GM21423 (cell line): ENCODE results near the gene C3orf20.

Experiments
- ATAC-seq: cut with Tn5 transposase; IDR thresholded peaks from one replicate; pipeline ENCODE4 v1.9.1; 2021; ENCODE audit warnings: mild to moderate bottlenecking, moderate library complexity; ENCODE audit not compliant: unreplicated experiment

The C3orf20 gene

DNA sequence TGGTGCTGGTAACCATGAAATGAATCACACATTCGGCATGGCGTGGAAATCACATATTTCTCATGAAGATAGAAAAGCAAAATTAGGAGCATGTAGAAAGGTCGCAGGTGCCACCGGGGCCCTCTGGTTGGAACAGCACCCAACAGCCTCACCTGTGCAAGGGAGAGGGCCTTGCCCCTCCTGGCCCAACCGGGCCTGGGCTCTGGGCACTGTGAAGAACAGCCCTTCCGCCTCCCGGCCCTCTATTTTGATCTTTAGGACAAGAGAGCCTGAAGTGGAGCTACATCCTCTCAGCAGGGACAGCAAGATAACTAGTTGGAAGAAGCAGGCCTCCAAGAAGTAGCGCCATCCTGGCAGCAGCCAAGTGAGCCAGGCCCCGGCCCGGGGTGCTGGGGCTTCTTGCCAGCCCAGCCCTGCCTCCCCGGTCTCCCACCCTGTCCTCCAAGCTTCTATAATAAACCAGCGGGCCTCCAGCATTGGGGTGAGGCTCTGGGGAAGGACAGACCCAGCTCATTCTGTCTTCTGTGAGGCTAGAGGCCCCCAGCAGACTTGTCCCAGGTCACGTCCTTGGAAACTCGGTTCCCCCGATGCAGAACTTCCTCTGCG, 97.7 kb downstream of the C3orf20 start:
- no peak for ATAC-seq

DNA sequence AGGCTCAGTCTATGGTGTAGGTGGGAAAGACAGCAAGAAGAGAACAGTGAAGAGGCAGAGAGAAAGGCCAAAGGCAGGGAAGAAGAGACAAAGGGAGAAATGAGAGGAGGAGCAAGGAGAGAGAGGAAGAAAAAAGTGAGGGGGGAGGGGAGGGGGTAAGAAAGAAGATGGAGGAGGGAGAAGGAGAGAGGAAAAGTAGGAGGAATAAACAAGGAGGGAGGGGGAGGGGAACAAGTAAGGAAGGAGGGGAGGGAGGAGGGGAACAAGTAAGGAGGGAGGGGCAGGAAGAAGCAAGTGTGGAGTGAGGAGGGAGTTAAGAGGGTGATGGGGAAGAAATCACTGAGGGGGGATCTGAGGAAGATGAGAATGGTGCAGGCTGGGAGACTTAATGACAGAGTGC, 98.3 kb downstream of the C3orf20 start:
- ATAC-seq: no peak

DNA sequence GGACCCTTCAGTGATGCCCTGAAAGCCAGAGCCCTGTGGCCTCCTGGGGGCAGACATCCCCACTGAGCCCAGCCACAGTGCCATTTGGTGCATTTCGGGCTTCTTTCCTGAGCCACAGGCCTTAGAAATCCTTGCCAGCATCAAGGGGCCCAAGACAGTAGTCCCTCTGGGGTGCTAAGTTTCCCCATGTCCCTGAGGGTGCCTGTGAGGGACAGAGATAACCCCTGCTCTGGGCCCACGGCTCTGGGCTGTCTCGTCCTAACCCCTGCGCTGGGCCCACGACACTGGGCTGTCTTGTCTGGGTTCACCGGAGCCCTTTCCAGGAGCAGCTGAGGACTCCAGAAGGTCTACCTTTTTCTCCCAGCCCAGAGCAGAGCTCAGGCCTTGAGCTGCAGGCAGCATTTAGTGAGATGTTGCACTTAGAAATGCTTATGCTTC, 98.8 kb downstream of the C3orf20 start:
- no peak for ATAC-seq

DNA sequence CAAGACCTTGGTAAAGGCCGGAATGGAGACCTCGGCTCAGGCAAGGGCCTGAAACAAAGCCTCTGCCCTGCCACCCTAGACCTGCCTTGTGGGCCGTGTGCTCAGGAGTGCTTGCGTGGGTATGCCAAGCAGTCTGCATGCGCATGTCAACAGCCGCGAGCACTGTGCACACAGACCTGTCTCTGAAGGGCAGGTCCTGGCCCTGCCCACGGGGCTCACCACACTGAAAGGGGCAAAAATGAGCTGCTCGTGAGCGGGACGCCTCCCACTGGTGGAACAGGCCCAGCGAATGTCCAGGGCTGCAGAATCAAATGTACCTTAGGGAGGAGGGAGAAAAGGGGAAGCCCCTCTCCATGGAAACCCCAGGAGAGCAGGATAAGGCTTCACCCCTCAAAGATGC, 99.5 kb downstream of the C3orf20 start:
- no peak for ATAC-seq

DNA sequence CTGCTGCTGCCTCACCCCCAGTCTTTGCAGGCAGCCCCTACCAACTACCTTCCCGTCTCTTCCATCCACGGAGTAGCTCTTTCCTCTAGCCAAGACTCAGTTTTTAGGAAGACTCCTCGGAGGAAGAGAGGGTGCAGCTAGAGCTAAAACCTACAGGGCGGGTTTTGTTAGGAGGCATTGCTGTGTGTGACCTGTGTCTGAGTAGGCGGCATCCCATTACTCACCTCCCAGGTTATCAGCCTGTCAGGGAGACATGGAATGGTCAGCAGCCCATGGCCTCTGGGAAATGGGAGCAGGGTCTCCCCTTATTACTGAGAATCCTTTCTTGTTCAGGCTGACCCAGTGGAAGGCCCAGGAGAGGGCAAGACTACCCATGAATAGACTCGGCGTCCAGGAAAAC, 100.1 kb downstream of the C3orf20 start:
- no peak for ATAC-seq

DNA sequence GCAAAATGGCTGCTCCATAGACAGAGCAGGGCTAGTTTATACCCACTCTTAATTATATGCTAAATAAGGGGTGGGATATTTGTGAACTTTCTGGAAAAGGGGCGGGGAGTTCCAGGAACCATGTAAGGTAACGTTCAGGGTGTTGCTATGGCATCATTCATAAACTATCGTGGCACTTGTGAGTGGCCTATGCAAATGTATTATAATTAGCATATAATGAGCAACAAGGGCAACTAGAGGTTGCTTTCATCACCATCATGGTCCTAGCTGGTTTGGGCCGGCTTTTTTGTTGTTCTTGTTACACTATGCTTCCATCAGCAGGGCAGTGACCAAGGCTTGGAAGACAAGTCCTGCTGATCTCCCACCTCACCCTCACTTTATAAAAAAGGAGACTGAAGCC, 100.6 kb downstream of the C3orf20 start:
- no peak for ATAC-seq

DNA sequence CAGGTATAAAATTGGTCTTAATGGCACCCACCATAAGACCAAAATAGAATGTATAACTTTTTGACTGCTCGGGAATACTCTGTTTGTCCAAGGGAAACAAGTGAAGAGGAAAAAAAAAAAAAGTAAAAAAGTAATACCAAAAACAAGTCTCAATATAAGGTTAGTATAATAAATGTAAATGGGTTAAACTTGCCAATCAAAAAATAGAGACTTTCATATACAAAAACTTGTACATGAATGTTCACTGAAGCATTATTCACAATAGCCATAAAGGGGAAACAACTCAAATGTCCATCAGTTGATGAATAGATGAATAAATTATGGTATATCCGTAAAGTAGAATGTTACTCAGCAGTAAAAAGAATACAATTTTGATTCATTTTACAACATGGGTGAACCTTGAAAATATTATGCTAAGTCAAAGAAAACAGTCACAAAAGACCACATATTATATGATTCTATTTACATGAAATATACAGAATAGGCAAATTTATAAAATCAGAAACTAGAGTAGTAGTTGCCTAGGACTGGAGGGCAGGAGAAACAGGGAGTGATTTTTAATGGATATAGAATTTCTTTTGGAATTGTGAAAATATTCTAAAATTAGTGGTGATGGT, 104.2 kb downstream of the C3orf20 start:
- ATAC-seq: no peak

DNA sequence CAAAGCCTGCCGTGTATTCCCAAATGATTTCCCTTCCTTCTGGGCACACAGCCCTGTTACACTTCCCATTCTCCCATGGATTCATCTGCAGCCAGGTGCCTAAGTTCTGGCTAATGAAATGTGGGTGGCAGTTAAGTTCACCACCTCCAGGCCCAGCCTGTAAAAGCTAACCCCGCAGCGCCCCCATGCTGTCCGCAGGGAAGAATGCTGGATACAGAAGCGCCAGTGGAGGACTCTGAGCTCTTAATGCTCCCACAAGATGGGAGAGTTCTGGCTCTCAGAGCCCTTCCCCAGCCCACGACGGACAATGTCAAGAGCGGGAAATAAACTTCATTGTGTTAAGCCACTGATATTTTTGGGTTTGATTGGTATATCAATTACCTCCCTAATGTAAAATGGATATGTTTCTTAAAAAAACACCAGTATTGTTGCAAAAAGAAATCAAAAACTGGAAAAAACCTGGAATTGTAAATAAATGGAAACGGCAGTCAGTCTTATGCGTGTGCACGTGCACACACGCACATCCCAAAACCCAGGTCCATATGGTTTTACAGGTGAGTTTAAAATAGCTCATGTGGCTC, 106.1 kb downstream of the C3orf20 start:
- peak; percentile 67 for ATAC-seq

DNA sequence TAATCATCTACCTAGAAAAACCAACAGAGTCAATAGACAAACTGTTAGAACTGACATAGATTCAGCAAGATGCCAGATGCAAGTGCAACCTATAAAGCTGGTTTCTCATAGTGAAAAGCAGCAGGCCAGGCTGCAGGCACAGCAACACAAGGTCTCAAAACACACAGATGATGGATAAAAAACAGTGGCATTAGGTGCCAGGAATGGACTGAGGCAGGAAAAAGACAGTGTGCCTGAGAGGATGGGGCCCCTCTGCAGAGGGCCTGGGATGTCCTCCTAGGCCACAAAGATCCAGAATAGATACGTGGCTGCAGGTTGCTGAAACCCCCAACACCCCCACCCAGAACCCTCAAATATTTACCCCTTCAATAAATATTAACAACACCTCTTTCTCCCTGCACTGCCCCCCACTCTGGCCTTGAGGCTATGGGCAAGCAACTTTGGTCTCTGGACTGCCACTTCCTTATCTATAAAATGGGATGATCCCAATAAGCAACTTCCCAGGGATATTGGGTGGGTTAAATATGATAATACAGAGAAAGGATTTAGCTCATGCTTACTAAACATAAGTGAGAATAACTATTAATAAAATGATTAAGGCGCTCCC, 108.6 kb downstream of the C3orf20 start:
- no peak for ATAC-seq

DNA sequence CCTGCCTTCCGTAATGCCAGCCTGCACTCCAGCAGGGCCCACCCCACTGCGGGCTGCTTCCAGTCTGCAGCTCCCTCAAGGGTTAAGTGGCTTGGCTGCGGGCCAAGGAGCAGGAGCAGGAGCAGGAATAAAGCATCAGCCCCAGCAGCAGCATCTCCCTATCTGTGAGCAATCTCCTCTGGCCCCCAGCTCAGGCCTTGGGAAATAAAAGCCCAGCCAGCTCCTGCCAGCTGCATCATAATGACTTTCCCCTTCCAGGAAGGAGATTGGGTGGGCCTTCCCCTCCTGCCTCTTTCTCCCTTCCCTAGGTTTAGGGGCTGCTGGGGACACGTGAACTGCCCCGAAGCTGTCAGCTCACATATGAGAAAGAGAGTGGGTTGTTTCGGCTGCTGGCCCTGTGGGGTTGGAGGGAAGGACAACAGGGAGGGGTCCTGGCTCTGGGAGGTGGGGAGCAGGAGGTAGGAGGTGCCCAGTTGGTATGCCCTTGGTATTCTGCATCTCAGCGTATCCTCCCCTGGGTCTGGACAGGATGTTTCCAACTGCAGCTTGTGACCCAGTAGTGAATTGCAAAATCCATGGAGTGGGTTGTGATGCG, 109.2 kb downstream of the C3orf20 start:
- ATAC-seq: no peak

DNA sequence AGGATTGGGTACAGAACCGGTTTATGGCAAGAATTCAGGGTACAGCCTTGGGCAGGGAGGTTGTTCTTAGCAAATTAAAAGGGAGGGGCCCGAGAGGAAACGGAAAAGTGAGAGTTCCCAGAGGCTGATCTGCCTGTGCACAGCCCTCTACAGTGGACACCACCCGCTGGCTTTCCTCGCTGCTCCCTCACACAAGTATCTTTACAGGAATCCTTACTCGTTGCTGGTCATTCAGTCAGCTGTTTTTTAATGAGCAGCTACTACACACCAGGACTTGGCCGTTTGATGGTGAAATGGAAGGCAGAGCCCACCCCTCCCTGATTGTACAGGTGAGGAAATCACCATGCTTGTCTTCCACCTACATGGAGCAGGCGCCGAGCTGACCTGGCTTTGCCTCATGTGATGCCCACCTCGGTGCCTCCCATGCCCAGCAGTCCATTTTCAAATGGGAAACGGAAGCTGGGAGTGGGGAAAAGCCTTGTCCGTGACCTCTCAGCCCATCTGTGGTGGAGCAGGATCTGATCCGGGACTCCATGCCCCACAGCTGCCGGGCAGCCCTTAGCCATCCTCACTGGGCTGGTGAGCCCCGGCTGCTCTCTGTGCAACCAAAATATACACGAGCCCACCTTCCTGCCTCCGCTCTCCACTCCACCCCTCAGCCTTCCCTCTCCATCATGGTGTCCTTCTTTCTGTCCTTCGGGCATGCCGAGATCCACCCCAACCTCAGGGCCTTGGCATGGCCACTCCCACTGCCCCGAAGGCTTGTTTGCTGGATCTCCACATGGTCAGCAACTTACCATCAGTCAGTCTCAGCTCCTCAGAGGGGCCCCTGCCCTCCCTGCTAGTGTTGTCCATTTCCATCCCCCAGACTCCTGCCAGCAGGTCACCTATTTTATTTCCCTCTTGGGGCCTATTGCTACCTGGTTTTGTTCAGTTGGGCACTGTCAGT, 110.5 kb downstream of the C3orf20 start:
- no peak for ATAC-seq

DNA sequence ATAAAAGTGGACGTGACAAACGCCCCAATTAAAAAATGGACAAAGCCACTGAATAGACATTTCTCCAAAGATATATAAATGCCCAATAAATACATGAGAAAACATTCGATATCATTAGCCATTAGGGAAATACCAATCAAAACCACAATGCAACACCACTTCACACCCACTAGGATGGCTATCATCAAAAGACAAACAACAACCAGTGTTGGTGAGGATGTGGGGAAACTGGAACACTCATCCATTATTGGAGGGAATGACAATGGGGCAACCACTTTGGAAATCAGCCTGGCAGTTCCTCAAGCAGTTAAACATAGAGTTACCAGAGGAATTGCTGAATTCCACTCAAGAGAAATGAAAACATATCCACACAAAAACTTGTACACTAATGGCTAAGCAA, 111.4 kb downstream of the C3orf20 start:
- no peak for ATAC-seq

DNA sequence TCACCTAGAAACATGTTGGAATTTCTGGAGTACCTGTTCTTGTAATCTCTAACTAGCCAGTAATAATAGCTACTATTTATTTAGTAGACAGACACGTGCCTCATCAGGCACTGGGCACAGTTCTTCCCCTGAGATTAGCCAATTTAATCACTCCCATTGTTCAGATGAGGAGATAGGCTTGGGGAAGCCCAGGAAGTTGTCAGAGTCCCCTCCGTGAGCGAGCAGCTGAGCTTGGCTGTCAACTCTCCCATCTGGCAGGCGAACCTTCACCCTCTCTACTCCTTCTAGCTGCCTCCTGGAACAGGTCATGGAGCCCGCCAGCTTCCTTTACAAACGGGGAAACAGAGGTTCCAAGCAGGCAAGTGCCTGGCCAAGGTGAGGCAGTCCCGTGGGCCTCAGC, 112.7 kb downstream of the C3orf20 start:
- no peak for ATAC-seq

DNA sequence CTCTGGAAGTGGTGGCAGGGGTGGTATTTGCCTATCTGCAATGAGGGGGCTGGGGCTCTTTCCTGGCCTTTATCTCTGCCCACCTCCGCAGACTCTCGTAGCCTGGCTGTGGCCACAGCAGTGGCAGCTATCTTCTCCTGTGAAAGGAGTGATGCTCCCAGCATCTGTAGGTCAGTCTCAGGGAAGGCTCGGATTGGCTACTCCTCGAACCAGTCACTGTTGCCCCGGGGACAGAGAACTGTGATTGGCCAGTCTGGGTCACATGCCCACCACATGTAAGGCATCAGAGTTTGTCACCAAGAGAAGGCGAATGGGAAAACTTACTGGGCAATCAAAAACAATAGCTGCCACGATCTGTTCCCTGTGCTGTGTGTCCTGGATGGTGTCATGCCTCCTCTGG, 113.7 kb downstream of the C3orf20 start:
- no peak for ATAC-seq

DNA sequence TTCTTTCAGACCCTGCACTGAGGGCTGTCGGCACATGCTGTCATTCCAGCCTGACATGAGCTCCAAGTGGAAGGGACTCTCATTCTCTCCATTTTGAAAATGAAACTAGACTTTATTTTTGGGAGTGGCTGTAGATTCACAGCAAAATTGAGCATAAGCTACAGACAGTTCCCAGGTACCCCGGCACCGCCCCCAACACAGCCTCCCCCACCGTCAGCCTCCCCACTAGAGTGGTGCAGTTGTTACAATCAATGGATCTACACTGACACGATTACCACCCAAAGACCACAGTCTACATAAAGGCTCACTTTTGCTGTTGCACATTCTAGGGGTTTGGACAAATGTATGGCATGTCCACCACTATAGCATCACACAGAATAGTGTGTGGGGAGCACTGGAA, 114.3 kb downstream of the C3orf20 start:
- ATAC-seq: no peak

DNA sequence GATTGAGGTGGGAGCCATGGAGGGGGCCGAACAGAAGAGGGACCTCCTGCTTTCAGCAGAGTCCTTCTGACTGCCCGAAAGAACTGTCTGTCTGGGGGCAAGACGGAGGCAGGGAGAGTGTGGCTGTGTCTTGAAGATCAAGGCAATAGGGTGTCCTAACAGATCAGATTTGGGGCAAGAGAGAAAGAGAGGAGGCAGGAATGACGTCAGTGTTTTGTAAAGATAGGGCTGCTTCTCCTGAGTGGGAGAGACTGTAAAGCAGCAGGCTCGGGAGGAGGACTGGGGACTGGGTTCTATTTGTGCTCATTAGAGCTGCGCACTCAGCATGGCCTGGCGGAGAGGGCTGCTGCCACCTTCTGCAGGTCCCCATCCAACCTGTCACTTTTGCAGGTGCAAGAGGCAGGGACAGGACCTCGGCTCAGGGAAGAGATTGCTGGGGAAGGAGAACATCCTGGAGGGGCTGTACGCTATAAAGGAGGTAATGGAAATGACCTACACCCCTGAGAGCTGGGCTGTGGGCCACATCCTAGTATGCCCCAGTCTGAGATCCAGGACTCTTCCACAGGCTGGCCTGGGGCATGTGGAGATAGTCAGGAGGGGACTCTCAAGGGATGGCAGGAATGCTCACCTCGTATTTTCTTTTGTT, 114.8 kb downstream of the C3orf20 start:
- no peak for ATAC-seq

DNA sequence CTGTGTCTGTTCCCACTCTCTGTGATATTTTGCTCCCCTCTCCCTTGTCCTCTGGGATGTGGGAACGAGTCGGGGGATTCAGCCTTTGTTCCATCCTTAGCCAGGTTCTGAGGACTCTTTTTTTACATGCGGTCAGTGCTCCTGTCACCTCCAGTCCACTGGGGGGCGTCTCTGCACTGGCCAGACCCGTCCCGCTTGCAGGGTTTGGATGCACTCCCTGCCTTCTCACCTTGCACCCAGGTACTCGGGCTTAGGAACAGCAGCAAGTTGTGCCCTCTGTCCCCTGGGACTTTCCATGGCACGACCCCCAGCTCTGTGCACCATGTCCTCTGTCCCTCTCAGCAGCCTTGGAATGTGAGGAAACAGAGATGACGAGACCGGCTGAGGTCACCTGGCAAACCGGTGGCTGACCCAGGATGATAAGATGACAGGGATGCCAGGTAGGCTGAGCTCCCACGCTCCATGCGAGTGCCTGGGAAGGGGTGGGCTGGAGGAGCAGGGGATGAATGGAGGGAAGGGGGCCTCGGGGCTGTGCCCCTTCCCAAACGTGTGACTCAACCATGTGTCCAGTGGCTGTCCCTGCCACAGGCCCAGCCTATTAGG, 116.5 kb downstream of the C3orf20 start:
- ATAC-seq: no peak

DNA sequence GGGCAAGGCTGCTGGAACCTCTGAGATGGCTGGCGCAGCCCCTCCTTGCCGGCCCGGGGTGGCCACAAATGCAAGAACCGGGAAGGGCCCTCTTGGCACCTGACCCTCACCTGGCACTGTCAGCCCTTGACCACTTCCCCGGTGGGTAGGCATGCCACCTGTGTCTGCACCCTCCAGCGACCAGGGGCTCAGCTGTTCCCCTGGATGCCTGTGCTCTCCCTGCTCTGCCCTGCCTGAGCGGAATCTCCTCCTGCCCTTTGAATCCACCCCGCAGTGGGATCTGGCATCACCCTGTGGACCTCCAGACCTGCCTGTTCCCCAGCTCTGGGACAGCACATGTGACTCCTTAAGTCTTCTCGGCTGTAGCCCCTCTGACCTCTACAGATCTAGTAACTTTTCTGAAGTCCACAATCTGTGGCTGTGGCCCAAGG, 117.8 kb downstream of the C3orf20 start:
- no peak for ATAC-seq

DNA sequence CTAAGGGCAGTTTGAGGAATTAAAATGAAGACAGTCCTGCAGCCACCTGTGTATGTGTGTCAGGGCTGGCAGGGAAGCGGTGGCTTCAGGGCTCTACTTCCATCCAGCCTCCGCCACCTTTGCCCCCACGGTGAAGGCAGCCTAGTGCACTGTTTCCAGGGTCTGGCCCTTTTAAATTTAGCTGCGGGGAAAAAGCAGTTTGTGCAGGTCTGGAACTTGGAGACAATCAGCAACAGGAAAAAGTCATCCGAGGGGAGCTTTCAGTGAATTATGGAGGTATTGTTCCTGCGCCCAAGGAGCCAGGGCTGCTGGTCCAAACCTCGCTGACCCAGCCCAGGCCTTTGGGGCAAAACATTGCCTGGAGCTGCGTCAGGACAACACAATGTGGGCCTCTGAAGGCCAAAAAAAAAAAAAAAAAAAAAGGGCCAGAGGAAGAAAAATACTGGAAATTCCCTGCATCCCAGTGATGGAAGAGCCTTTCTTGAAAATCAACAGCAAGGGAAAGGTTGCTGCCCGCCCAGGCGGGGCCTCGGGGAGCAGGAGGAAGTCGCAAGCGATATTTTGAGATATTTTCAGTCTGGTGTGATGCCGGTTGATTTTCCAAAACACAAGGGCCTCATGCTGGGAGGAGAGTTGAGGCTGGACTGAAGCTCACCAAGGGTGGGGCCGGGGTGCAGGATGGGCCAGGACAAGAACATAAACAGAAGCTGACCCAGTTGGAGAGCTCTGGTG, 118.4 kb downstream of the C3orf20 start:
- ATAC-seq: no peak
